Sigmoid colon (tissue), 7 donors: ENCODE results near the gene MEA1. TPM values are rescaled to one million over a fixed set of nuclear protein-coding genes. Genes with fewer than 3 reads are reported as not detected.
"Not testable (repeated sequence)": the region's sequence is repeated elsewhere in the genome, so short reads cannot be mapped to it uniquely, and the experiment has no call there.

Experiments
- DNase-seq: peaks from one replicate; pipeline ENCODE4 v3.0.0-alpha.2; 2019
- H3K27ac ChIP-seq, 4 donors: fragments of 200-600 bp; sonication (generic); one replicate each; pipeline ENCODE4 v1.5.1; 2016 to 2019; ENCODE audit warnings: mild to moderate bottlenecking in 1 of 4
- H3K27me3 ChIP-seq, 3 donors: fragments of 200-600 bp; sonication (generic); one replicate each; pipeline ENCODE4 v1.5.1; 2019; ENCODE audit warnings: mild to moderate bottlenecking in 1 of 3
- H3K36me3 ChIP-seq, 4 donors: fragments of 200-600 bp; sonication (generic); one replicate each; pipeline ENCODE4 v1.5.1; 2016 to 2019
- H3K4me1 ChIP-seq, 4 donors: fragments of 200-600 bp; sonication (generic); one replicate each; pipeline ENCODE4 v1.5.1; 2017 to 2019
- H3K4me3 ChIP-seq, 4 donors: fragments of 200-600 bp; sonication (generic); one replicate each; pipeline ENCODE4 v1.5.1; 2017 to 2019; ENCODE audit warnings: mild to moderate bottlenecking in 2 of 4, moderate library complexity in 1 of 4
- H3K9me3 ChIP-seq, 4 donors: fragments of 200-600 bp in 3 of 4; sonication (generic) in 3 of 4; one replicate each; pipeline versions ENCODE4 v1.5.1 to v1.6.1; 2013 to 2019
- EP300 ChIP-seq, 4 donors: sonication (generic); formaldehyde crosslinking; IDR thresholded peaks; one replicate each; pipeline ENCODE4 v1.6.1; 2017; ENCODE audit warnings: antibody characterized with exemption in 4 of 4
- POLR2A ChIP-seq, 2 donors: fragments of 450-650 bp; IDR thresholded peaks; one replicate each; pipeline ENCODE4 v1.6.1; 2016; ENCODE audit warnings: antibody characterized with exemption in 2 of 2, mild to moderate bottlenecking in 2 of 2, moderate library complexity in 2 of 2
- POLR2AphosphoS5 ChIP-seq, 4 donors: sonication (generic); formaldehyde crosslinking; IDR thresholded peaks; one replicate each; pipeline ENCODE4 v1.6.1; 2017; ENCODE audit warnings: antibody characterized with exemption in 4 of 4
- WGBS, 2 donors: extraction: QIAGEN DNeasy Blood & Tissue Kit; methylation state at CpG; one replicate each; pipeline ENCODE4 v1.1.7; 2013; 5-methylcytosine and 5-hydroxymethylcytosine counted together
- intact Hi-C: fragments of 100-400 bp; cut with DNase I; formaldehyde crosslinking; loops from one replicate; pipeline ENCODE4 v1.15.1; 2023
- polyA plus RNA-seq, 3 donors: library from polyadenylated mRNA; stranded (reverse); fragments of 200-250 nt; gene quantifications; one replicate each; pipeline ENCODE4 v1.2.3, GENCODE V29; 2013
- total RNA-seq, 4 donors: library from RNA; depleted of rRNA; stranded (reverse); fragments of >200 nt; gene quantifications; one replicate each; pipeline ENCODE4 v1.1.0, GENCODE V29; 2016
- TF ChIP-seq, protein P1 (sequence below), 4 experiments: fragments of 450-650 bp in 3 of 4; fragments of 200-600 bp in 1 of 4; IDR thresholded peaks; one replicate each; pipeline ENCODE4 v1.5.1; 2016 to 2019; ENCODE audit warnings: antibody characterized with exemption in 4 of 4, mild to moderate bottlenecking in 3 of 4, moderate library complexity in 2 of 4
- donor health status: healthy with polysubstance abuse.
- donor health status: Bipolar disorder and iron deficiency.
- donor health status: healthy.

MEA1 gene
- total and polyA plus RNA-seq, 7 donors: 49.0 to 93.1 (median 73.8) TPM

DNA sequence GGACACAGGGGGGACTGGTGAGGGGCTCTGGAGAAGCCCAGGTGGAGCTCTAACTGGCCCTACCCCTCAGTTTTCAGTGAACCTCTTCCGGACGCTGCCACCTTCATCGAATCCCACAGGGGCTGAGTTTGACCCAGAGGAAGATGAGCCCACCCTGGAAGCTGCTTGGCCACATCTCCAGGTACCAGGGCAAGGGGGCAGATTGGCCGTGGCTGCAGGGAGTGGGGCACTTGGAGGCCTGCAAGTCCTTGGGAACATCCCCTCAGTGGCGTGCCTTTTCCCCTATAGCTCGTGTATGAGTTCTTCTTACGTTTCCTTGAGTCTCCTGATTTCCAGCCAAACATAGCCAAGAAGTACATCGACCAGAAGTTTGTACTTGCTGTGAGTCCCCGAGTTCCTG is 6.6 kb downstream of the MEA1 start:
- peaks cover 26 to 77% (median 49%) of the 10 kb centered on the region in 4 donors for H3K36me3 ChIP-seq
- no peak overlapping the region for H3K27ac ChIP-seq
- DNase-seq: no peak
- WGBS, 2 donors: 93 to 96% methylated on average over 9 of the region's 9 CpGs
- H3K4me3 ChIP-seq: no peak overlapping the region
- H3K4me1 ChIP-seq: peaks cover 0 to 5% (median 2%) of the 10 kb centered on the region in 4 donors
- intact Hi-C loops: no loop called here
- H3K27me3 ChIP-seq: no peaks in the 10 kb centered on the region
- no peaks in the 10 kb centered on the region for H3K9me3 ChIP-seq
- TF ChIP-seq, protein P1, sequence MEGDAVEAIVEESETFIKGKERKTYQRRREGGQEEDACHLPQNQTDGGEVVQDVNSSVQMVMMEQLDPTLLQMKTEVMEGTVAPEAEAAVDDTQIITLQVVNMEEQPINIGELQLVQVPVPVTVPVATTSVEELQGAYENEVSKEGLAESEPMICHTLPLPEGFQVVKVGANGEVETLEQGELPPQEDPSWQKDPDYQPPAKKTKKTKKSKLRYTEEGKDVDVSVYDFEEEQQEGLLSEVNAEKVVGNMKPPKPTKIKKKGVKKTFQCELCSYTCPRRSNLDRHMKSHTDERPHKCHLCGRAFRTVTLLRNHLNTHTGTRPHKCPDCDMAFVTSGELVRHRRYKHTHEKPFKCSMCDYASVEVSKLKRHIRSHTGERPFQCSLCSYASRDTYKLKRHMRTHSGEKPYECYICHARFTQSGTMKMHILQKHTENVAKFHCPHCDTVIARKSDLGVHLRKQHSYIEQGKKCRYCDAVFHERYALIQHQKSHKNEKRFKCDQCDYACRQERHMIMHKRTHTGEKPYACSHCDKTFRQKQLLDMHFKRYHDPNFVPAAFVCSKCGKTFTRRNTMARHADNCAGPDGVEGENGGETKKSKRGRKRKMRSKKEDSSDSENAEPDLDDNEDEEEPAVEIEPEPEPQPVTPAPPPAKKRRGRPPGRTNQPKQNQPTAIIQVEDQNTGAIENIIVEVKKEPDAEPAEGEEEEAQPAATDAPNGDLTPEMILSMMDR (IDR thresholded peaks at IDR 0.05): no peak
- TF ChIP-seq POLR2AphosphoS5 (IDR thresholded peaks at IDR 0.05) (no peak), POLR2A (IDR thresholded peaks at IDR 0.05) (no peak), EP300 (IDR thresholded peaks at IDR 0.05) (no peak)

DNA sequence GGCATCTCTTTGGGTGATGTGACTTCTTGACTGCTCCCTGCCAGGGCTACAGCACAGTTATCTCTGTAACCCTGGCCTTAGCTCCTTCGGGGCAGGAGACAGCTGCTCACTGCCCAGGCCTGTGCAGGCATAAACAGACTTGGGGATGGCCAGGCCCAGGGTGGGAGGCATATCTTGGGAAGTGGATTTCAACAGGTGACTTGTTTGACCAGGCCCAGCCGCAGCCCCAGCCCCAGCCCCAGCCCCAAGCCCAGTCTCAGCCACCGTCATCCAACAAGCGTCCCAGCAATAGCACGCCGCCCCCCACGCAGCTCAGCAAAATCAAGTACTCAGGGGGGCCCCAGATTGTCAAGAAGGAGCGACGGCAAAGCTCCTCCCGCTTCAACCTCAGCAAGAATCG is 7.5 kb downstream of the MEA1 start:
- Histone ChIP-seq H3K36me3 (peaks cover 26 to 69% (median 41%) of the 10 kb centered on the region in 4 donors), H3K4me1 (no peaks in the 10 kb centered on the region), H3K27me3 (no peaks in the 10 kb centered on the region), H3K9me3 (no peaks in the 10 kb centered on the region), H3K27ac (no peak overlapping the region), H3K4me3 (no peak overlapping the region)
- no peak for TF ChIP-seq POLR2AphosphoS5 (IDR thresholded peaks at IDR 0.05)
- TF ChIP-seq, protein P1 (IDR thresholded peaks at IDR 0.05): no peak
- no peak for TF ChIP-seq POLR2A (IDR thresholded peaks at IDR 0.05)
- TF ChIP-seq EP300 (IDR thresholded peaks at IDR 0.05): no peak
- 96 to 97% methylated on average over 11 of the region's 11 CpGs for WGBS, 2 donors
- DNase-seq: no peak
- intact Hi-C loops: no loop called here

DNA sequence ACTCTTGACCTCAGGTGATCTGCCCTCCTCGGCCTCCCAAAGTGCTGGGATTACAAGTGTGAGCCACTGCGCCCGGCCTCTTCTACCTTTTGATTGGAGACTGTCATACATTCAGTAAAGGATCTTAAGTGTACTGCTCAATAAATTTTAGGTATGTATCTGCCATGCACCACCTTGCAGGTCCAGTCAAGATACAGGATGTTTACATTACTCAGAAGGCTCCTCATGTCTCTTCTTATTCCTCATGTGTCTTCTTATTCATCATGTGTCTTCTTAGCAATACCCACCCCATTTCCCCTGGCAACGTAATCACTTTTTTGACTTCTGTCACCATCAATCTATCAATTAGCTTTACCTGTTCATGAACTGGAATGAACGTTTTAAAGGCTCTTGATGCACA is 7.9 kb downstream of the MEA1 start:
- intact Hi-C loops: no loop called here
- H3K4me1 ChIP-seq: no peaks in the 10 kb centered on the region
- H3K27me3 ChIP-seq: no peaks in the 10 kb centered on the region
- H3K36me3 ChIP-seq: peaks cover 22 to 65% (median 37%) of the 10 kb centered on the region in 4 donors
- no peak for DNase-seq
- no peaks in the 10 kb centered on the region for H3K9me3 ChIP-seq
- WGBS, 2 donors: 91 to 95% methylated on average over 5 of the region's 5 CpGs
- H3K4me3 ChIP-seq: no peak overlapping the region
- no peak overlapping the region for H3K27ac ChIP-seq
- TF ChIP-seq EP300 (IDR thresholded peaks at IDR 0.05): no peak
- TF ChIP-seq POLR2A (IDR thresholded peaks at IDR 0.05): no peak

DNA sequence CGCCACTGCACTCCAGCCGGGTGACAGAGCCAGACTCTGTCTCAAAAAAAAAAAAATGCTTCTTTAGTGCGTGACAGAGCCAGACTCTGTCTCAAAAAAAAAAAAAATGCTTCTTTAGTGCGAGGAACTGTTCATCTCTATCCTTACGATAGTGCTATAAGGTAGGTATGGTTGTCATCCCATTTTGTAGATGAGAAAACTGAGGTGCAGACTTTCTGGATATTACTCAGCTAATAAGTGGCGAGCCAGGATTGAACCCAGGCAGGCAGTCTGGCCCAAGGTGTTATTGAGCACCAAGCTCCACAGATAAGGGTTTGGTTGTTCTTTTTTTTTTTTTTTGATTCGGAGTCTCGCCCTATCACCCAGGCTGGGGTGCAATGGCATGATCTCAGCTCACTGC is 11.9 kb downstream of the MEA1 start:
- H3K27ac ChIP-seq: no peak overlapping the region
- intact Hi-C loops: no loop called here
- TF ChIP-seq POLR2A (IDR thresholded peaks at IDR 0.05) (no peak), EP300 (IDR thresholded peaks at IDR 0.05) (no peak), POLR2AphosphoS5 (IDR thresholded peaks at IDR 0.05) (no peak)
- TF ChIP-seq, protein P1 (IDR thresholded peaks at IDR 0.05): no peak
- 96 to 97% methylated on average over 8 of the region's 8 CpGs for WGBS, 2 donors
- DNase-seq: no peak
- no peaks in the 10 kb centered on the region for H3K4me1 ChIP-seq
- H3K9me3 ChIP-seq: no peaks in the 10 kb centered on the region
- H3K4me3 ChIP-seq: no peak overlapping the region
- no peaks in the 10 kb centered on the region for H3K27me3 ChIP-seq
- H3K36me3 ChIP-seq: peaks cover under 1 to 24% (median 5%) of the 10 kb centered on the region in 4 donors

DNA sequence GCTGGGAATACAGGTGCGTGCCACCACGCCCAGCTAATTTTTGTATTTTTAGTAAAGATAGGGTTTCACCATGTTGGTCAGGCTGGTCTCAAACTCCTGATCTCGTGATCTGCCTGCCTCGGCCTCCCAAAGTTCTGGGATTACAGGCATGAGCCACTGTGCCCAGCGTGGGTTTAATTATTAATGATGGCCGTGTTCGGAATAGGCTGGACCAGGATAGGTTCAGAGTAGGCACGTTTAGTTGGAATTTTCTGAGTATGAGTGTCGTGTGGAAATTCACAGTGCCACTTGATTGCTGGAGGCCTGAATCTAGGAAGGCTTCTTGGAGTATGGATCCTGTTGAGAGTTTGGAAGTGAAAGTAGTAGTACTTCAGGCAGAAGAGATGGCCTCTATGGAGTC is 15.5 kb downstream of the MEA1 start:
- intact Hi-C loops, DNase-seq, H3K4me1 ChIP-seq, H3K9me3 ChIP-seq, H3K4me3 ChIP-seq, H3K27me3 ChIP-seq, H3K27ac ChIP-seq: not testable (repeated sequence)
- WGBS, 2 donors: 94 to 96% methylated on average over 9 of the region's 9 CpGs
- H3K36me3 ChIP-seq: peaks cover 0 to 16% (median 0%) of the 10 kb centered on the region in 4 donors

DNA sequence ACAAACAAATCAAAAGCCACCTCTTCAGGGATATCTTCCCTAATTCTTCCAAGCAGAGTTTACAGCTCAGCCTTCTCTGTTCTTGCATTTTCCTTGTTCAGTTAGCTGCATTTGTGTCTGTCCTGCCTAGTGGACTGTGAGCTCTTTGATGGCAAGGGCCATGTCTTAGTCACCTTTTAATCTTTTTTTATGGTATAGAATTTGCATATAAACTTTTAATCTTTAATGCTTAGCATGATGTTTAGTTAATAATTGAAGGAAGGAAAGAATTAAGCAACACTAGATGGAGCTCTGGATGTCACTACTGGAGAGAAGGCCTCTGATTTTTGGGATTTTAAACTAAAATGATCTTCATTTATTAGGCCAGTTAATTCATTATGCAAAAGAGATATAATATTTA is 17.2 kb downstream of the MEA1 start:
- Histone ChIP-seq H3K4me1 (no peaks in the 10 kb centered on the region), H3K27ac (no peak overlapping the region), H3K9me3 (no peaks in the 10 kb centered on the region), H3K36me3 (peaks cover 0 to 16% (median 0%) of the 10 kb centered on the region in 4 donors), H3K27me3 (no peaks in the 10 kb centered on the region), H3K4me3 (no peak overlapping the region)
- intact Hi-C loops: no loop called here
- no peak for DNase-seq
- TF ChIP-seq POLR2AphosphoS5 (IDR thresholded peaks at IDR 0.05) (no peak), EP300 (IDR thresholded peaks at IDR 0.05) (no peak), POLR2A (IDR thresholded peaks at IDR 0.05) (no peak)
- TF ChIP-seq, protein P1 (IDR thresholded peaks at IDR 0.05): no peak
